WERI-Rb-1 (cell line): Measurements from ENCODE around the gene TAS2R31.

Source experiments
- DNase-seq: peaks from one replicate; pipeline ENCODE4 v3.0.0-alpha.2; 2020
- H3K27ac ChIP-seq: fragments of 250-450 bp; sonication (Bioruptor Pico); 2 replicates; pipeline ENCODE4 v1.5.1; 2020; ENCODE audit warnings: mild to moderate bottlenecking, moderate library complexity
- H3K27me3 ChIP-seq: fragments of 250-450 bp; sonication (Bioruptor Pico); 2 replicates; pipeline ENCODE4 v1.5.1; 2021; ENCODE audit warnings: mild to moderate bottlenecking, low read depth, moderate library complexity; ENCODE audit not compliant: insufficient read depth, severe bottlenecking
- H3K36me3 ChIP-seq: fragments of 250-450 bp; sonication (Bioruptor Pico); 2 replicates; pipeline ENCODE4 v1.5.1; 2020; ENCODE audit warnings: mild to moderate bottlenecking, moderate library complexity
- H3K4me3 ChIP-seq: 2 replicates; pipeline ENCODE4 v1.5.1; 2011; ENCODE audit warnings: low read depth, mild to moderate bottlenecking, control low read depth, low read length
- H3K9me3 ChIP-seq: fragments of 250-450 bp; sonication (Bioruptor Pico); 2 replicates; pipeline ENCODE4 v1.5.1; 2021; ENCODE audit warnings: mild to moderate bottlenecking, moderate library complexity; ENCODE audit not compliant: severe bottlenecking
- CTCF ChIP-seq: IDR thresholded peaks from 2 replicates; pipeline ENCODE4 v1.5.1; 2011; ENCODE audit warnings: low read depth, mild to moderate bottlenecking, control low read depth, inconsistent platforms, low read length

The TAS2R31 gene

GRCh38 chr12:11031307-11031706 is at the start of gene TAS2R31:
Gene TAS2R31 (minus strand): TSS chr12:11031407. CDS start chr12:11031335, 72 bp downstream.
- H3K27ac ChIP-seq, result no peak within 1 kb of the TSS
- no peak for DNase-seq
- TF ChIP-seq CTCF, result no peak
- no peaks in the 10 kb centered on the region for H3K27me3 ChIP-seq
- H3K4me3 ChIP-seq, result no peak within 1 kb of the TSS
- H3K9me3 ChIP-seq, result no peaks in the 10 kb centered on the region
- H3K36me3 ChIP-seq, result no peaks in the 10 kb centered on the region

GRCh38 chr12:11078246-11078645 is 47.0 kb upstream of the TAS2R31 start:
- Histone ChIP-seq H3K36me3 (no peaks in the 10 kb centered on the region), H3K27me3 (no peaks in the 10 kb centered on the region), H3K4me3 (no peak overlapping the region), H3K9me3 (no peaks in the 10 kb centered on the region), H3K27ac (no peak overlapping the region)
- no peak for DNase-seq
- TF ChIP-seq CTCF, result no peak

- H3K27ac ChIP-seq, result no peak overlapping the region
- H3K27me3 ChIP-seq, result no peaks in the 10 kb centered on the region
- no peaks in the 10 kb centered on the region for H3K9me3 ChIP-seq
- TF ChIP-seq CTCF, result no peak
- H3K4me3 ChIP-seq, result no peak overlapping the region
- no peaks in the 10 kb centered on the region for H3K36me3 ChIP-seq
- DNase-seq, result no peak
These were observed 44.4 kb upstream of the TAS2R31 start for GRCh38 chr12:11075642-11076041.

GRCh38 chr12:11071414-11071813 is 40.2 kb upstream of the TAS2R31 start:
- H3K27me3 ChIP-seq, result no peaks in the 10 kb centered on the region
- no peak for DNase-seq
- H3K9me3 ChIP-seq, result no peaks in the 10 kb centered on the region
- TF ChIP-seq CTCF, result no peak
- no peaks in the 10 kb centered on the region for H3K36me3 ChIP-seq
- H3K4me3 ChIP-seq, result no peak overlapping the region
- H3K27ac ChIP-seq, result no peak overlapping the region

GRCh38 chr12:11070999-11071398 is 39.8 kb upstream of the TAS2R31 start:
- no peak for TF ChIP-seq CTCF

GRCh38 chr12:11069854-11070365 is 38.7 kb upstream of the TAS2R31 start:
- no peak for DNase-seq
- Histone ChIP-seq H3K36me3 (no peaks in the 10 kb centered on the region), H3K27me3 (no peaks in the 10 kb centered on the region), H3K4me3 (no peak overlapping the region), H3K27ac (no peak overlapping the region), H3K9me3 (no peaks in the 10 kb centered on the region)
- no peak for TF ChIP-seq CTCF

More at GRCh38 chr12:11070999-11071398, 39.8 kb upstream of the TAS2R31 start:
- Histone ChIP-seq H3K27ac (no peak overlapping the region), H3K4me3 (no peak overlapping the region), H3K27me3 (no peaks in the 10 kb centered on the region), H3K36me3 (no peaks in the 10 kb centered on the region), H3K9me3 (no peaks in the 10 kb centered on the region)
- no peak for DNase-seq
